A549 (cell line): ENCODE measurements around the gene CFAP68.

Source experiments
- EP300 ChIP-seq, 2 experiments: fragments of >200 bp; sonication (Bioruptor Twin); formaldehyde crosslinking; IDR thresholded peaks; 2 replicates in 1 of 2; 3 replicates in 1 of 2; pipeline ENCODE4 v1.6.1; 2016 to 2017
- HMGXB4 ChIP-seq: fragments of 250-450 bp; sonication (Bioruptor Pico); IDR thresholded peaks from 2 replicates; pipeline ENCODE4 v1.5.0; 2021; ENCODE audit warnings: mild to moderate bottlenecking, moderate library complexity, borderline replicate concordance
- PHF8 ChIP-seq: fragments of 200-600 bp; sonication (generic); IDR thresholded peaks from 2 replicates; pipeline ENCODE4 v1.6.1; 2016; ENCODE audit warnings: low read depth, mild to moderate bottlenecking, antibody characterized with exemption, moderate library complexity, borderline replicate concordance

DNA sequence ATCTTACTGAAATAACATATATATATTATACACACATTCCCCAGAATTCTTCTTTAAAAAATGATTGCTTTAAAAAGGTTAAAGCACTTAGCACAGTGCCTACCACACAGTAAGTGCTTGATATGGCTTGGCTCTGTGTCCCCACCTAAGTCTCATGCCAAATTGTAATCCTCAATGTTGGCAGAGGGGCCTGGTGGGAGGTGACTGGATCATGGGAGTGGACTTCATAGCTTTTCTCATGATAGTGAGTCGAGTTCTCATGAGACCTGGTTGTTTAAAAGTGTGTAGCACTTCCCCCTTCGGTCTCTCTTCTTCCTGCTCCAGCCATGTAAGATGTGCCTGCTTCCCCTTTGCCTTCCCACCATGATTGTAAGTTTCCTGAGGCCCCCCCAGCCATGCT is 26.1 kb downstream of the CFAP68 start:
- TF ChIP-seq HMGXB4 (CRISPR knock-in tag) (no peak), PHF8 (no peak), EP300 (IDR thresholded peaks at IDR 0.05) (no peak)
